Stimulated activated CD8-positive, alpha-beta memory T cell treated with anti-CD3 and anti-CD28 coated beads, Interleukin-2, amount 100 ng/mL, for 48 hours (primary cell): ENCODE results near the gene ELF2.
"Not testable (repeated sequence)": the region's sequence is repeated elsewhere in the genome, so short reads cannot be mapped to it uniquely, and the experiment has no call there.

Experiments used
- DNase-seq, 2 donors: peaks; one replicate each; pipeline ENCODE4 v3.0.0-alpha.2; 2020; ENCODE audit warnings: low read depth in 2 of 2

ELF2 gene

DNA sequence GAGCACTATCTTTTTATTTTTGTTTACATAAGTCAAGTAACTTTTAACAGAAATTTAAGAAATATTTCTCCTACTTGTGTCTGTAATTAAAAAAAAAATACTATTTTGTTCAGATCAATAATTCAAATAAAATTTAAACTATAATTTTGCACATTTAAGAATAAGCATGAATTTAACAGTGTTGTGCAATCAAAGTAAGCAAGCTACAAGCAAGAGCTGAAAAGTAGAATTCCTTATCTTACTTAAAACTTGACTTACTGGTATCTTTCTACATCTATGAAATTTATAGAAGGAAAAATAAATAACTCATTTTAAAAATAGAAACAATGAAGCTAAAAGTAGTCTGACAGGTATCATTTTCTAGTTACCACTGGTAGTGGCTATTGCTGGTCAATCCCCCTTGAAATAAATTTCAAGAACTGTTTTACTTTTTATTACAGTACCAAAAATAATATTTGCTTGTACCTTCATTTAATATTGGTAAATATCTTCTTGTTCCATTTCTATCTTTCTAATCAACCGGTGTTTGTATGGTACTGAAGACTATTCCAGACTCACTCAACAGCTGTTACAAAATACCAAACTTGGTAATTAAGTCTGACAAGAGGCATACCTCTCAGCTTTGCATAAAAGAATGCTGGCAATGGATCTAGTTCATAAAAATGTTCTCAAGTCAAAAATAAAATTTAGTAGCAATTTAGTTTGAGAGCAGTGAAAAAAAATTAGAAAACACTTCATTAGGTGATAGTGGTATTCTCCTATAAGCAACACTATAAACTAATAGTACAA lies 99.3 kb downstream of the ELF2 start:
- no peak for DNase-seq

DNA sequence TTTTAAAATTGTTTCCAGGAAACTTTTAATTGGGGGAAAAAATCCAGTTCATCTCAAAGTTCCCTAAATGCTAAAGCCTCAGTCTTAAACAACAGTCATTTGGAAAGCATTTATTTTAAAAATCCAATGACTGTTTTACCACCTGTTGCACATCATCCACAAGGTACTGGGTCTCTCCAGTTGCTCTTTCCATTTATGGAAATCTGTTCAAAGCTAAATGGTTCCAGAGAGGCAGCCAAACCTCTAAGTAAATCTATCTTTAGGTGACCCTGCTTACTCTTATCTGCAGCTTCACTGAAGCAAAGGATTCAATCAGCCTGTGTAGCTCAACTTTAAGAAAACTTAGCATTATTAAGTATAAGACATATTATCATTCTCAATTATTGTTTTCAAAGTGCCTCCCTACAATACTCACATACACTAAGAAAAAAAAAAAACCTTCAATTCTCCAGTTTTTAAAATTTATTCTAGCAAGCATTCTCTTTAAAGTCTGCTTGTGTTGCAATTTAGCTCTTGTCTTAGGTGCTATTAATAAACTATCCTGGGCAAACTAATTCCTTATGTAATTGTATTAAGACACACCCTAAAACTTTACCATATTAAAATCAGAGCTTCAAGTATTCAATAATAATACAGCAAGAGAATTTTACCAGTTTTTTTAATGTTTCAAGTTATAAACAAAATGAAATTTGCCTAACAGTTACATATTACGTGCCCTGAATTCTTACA lies 100.8 kb downstream of the ELF2 start:
- DNase-seq = no peak

- no peak for DNase-seq
Measured at GRCh38 chr4:139060591-139060990, 116.4 kb downstream of the ELF2 start.

GRCh38 chr4:139059026-139059425 lies 118.0 kb downstream of the ELF2 start:
- not testable (repeated sequence) for DNase-seq

GRCh38 chr4:139054791-139055505 lies 122.1 kb downstream of the ELF2 start:
- DNase-seq = no peak

DNA sequence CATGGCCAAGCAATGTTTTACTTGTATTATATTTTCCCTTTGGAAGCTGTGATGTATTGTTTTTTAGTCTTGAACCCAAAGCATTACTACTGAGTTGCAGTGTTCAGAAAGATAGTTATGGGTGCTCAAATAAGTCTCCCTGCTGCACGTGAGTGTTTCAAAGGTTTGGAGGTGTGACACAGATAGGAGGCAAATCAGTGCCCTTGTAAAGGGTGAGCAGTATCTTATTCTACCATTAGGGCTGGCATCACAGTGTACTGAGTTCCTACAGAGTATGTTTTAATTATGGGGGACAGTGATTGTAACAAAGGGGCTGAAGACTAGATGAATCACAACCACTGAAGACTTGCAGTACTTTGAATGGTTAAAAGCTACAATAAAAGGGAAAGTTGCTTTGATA lies 123.1 kb downstream of the ELF2 start:
- no peak for DNase-seq

DNA sequence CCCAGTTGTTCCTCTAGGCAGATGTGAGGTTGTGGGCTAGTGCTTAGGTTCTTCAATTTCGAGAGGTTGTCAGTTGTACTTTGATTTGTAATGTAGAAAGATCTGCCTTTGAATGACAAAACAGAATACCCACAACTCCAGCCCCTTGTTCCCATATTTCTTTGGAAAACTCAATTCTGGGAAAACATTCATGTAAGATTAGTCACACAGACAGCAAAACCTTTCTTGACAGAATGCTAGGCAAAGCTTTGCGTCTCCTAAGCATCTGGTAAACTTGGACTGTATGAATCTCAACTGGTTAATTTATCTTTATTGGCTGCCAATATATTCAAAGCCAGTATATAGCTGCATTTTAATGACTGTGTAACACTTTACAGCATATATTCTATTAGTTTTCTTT lies 126.6 kb downstream of the ELF2 start:
- DNase-seq = no peak

DNA sequence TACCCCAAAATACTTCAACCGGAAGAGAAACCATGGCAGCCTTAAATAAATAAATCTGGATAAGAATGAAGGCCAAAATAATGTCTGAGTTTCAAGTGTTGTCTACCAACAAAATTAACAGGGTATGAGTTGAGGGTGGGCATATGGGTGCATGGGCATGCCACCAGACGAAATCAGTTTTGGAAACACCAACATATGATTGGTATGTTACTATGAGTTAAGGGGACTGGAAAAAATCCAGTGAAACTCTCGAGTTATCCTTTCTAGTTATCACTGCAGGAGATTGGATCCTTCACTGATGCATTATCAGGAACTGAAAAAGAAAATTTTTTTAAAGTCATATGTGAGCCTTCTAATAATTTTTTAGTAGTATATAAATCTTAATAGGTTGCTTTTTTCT lies 129.0 kb downstream of the ELF2 start:
- DNase-seq = no peak

- DNase-seq = no peak
Measured at GRCh38 chr4:139044291-139044690, 132.7 kb downstream of the ELF2 start.

DNA sequence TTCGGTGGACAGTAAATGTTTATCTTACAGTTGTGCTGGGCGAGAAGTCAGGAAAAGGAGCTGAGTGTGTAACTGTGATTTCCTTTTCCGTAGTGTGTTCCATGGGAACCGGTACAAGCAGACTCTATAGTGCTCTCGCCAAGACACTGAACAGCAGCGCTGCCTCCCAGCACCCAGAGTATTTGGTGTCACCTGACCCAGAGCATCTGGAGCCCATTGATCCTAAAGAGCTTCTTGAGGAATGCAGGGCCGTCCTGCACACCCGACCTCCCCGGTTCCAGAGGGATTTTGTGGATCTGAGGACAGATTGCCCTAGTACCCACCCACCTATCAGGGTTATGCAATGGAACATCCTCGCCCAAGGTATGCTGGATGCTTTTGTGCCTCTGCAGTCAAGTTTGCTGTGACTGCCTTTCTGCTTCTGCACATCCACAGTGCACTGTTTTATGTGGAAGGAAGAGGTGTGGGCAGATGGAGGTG lies 134.0 kb downstream of the ELF2 start:
- DNase-seq = no peak

DNA sequence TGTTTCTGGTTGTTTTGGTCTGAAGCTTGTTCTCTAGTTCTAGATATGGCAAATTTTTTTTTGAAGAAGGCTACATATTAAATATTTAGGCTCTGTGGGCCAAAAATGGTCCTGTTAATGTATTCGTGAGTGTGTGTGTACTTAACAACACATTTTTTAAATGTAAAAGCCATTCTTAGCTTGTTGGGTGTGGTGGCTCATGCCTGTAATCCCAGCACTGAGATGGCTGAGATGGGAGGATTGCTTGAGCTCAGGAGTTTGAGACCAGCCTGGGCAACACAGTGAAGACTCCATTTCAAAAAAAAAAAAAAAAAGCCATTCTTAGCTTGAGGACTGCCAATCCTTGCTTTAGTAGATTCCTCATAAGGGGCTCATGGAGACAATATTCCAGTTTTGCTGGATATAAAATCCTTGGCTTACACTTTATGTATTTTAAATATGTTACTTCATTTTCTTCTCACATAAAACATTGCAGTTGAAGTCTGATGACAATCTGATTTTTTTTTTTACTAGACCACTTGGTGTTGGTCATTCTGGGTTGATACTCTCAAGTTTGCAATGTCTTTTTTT lies 138.1 kb downstream of the ELF2 start:
- DNase-seq = no peak

GRCh38 chr4:139036885-139037284 lies 140.1 kb downstream of the ELF2 start:
- DNase-seq = no peak

DNA sequence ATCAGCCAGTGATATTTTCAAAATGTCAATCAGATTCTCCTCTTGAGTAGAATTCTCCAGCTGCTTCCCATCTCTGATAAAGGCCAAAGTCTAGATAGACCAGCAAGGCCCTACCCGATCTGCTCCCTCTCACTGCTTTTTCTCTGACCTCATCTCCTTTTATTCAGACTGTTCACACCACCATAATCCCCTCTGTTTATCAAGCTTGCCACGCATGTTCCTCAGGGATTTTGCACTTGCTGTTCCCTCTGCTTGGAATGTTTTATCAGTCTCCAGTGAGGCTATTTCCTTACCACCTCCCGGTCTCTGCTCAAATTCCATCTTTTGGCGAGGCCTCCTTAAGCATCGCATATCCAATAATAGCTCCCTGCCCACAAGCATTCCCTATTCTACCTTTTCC lies 141.4 kb downstream of the ELF2 start:
- DNase-seq = no peak

- peak; percentile 24 to 46 for DNase-seq
Measured at GRCh38 chr4:139030614-139031235, 146.3 kb downstream of the ELF2 start.

- not testable (repeated sequence) for DNase-seq
Measured at GRCh38 chr4:139029866-139030363, 147.1 kb downstream of the ELF2 start.

- no peak for DNase-seq
Measured at GRCh38 chr4:139028191-139028661, 148.8 kb downstream of the ELF2 start.

GRCh38 chr4:139027776-139028175 lies 149.2 kb downstream of the ELF2 start:
- no peak for DNase-seq

DNA sequence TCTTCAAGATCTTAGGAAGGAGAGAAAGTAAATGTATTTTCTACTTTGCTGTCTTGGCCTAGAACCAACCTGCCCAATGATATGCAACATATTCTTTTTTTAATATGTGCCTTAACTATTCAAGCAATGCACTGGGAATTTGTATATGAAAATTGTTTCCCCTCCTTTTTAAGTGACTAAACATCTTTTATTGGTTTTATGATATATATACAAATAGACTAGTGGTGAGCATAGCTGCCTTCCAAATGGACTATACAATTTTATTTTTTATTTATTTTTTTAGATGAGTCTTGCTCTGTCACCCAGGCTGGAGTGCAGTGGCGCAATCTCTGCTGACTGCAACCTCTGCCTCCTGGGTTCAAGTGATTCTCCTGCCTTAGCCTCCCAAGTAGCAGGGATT lies 151.2 kb downstream of the ELF2 start:
- DNase-seq = no peak

DNA sequence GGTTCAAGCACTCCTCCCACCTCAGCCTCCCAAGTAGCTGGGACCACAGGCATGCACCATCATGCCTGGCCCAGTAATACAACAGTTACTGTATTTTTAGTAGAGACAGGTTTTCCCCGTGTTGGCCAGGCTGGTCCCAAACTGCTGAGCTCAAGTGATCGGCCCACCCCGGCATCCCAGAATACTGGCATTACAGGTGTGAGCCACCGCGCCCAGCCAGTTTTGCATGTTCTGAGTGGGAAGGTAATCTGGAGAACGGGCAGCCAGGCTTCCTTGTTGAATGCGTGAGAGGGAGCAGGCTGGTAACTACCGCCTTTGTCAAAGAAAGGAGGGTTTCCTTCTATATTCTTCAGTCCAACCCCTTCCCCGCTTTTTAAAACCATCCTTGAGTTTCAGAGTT lies 152.3 kb downstream of the ELF2 start:
- DNase-seq = no peak

- DNase-seq = no peak
Measured at GRCh38 chr4:139022835-139023234, 154.2 kb downstream of the ELF2 start.

- not testable (repeated sequence) for DNase-seq
Measured at GRCh38 chr4:139021071-139021470, 155.9 kb downstream of the ELF2 start.
